ENCODE data around the gene TNFSF8.
A peak's percentile ranks its signal among the peaks of the same experiment; 100 is the strongest.

GRCh38 chr9:114930056-114930812 lies at the start of gene TNFSF8:
- TF ChIP-seq CTCF (IDR thresholded peaks at IDR 0.05), result no peak
- TF ChIP-seq POLR2A (IDR thresholded peaks at IDR 0.05), result peak in 1 of 2 donors; percentile 19
- TF ChIP-seq EP300 (IDR thresholded peaks at IDR 0.05), result no peak
